Measurements from ENCODE around the gene APRT. TPM values are rescaled to one million over a fixed set of nuclear protein-coding genes. Genes with fewer than 3 reads are reported as not detected.

APRT gene
- total RNA-seq, 2 donors from 2014 or later, result 200 to 230 TPM

GRCh38 chr16:88767546-88768070 is 44.1 kb downstream of the APRT start:
- H3K4me1 Mint-ChIP-seq, result peaks cover 25% of the 10 kb centered on the region
- H3K36me3 Mint-ChIP-seq (ENCODE audit: low read depth), result no peaks in the 10 kb centered on the region
- H3K9me3 ChIP-seq (ENCODE audit: control insufficient read depth, low read length), result no peaks in the 10 kb centered on the region
- H3K9me3 Mint-ChIP-seq, result no peaks in the 10 kb centered on the region
- H3K27me3 Mint-ChIP-seq (ENCODE audit: insufficient read depth), result peaks cover 2% of the 10 kb centered on the region
- 86 to 90% methylated on average over 4 to 12 of the region's 12 CpGs for WGBS, 2 experiments (ENCODE audit: insufficient coverage in 1 of 2, insufficient read length in 1 of 2)
- no peaks in the 10 kb centered on the region for H3K36me3 ChIP-seq (ENCODE audit: control insufficient read depth, insufficient read depth, low read length)
- no peak for TF ChIP-seq CTCF (conservative IDR thresholded peaks at IDR 0.05)
- no peak overlapping the region for H3K4me3 ChIP-seq (ENCODE audit: low read length)
- H3K27ac ChIP-seq (ENCODE audit: low read depth, low read length), result no peak overlapping the region
- peak overlapping the region; percentile 26 for H3K27ac Mint-ChIP-seq
- no peaks in the 10 kb centered on the region for H3K27me3 ChIP-seq (ENCODE audit: control insufficient read depth, insufficient read depth, low read length, poor library complexity, severe bottlenecking)
- H3K9ac ChIP-seq (ENCODE audit: extremely low read depth, low read length, poor library complexity, severe bottlenecking), result no peak overlapping the region
- DNase-seq, result no peak
- H3K4me3 Mint-ChIP-seq, result no peak overlapping the region
- peaks cover 35% of the 10 kb centered on the region for H3K4me1 ChIP-seq (ENCODE audit: control insufficient read depth, insufficient read depth, low read length)

GRCh38 chr16:88766975-88767374 is 44.8 kb downstream of the APRT start:
- no peaks in the 10 kb centered on the region for H3K36me3 Mint-ChIP-seq (ENCODE audit: low read depth)
- 93 to 94% methylated on average over 7 to 11 of the region's 11 CpGs for WGBS, 2 experiments (ENCODE audit: insufficient coverage in 1 of 2, insufficient read length in 1 of 2)
- H3K9me3 Mint-ChIP-seq, result no peaks in the 10 kb centered on the region
- H3K27ac ChIP-seq (ENCODE audit: low read depth, low read length), result no peak overlapping the region
- no peak overlapping the region for H3K27ac Mint-ChIP-seq
- no peaks in the 10 kb centered on the region for H3K27me3 ChIP-seq (ENCODE audit: control insufficient read depth, insufficient read depth, low read length, poor library complexity, severe bottlenecking)
- no peak for DNase-seq
- H3K36me3 ChIP-seq (ENCODE audit: control insufficient read depth, insufficient read depth, low read length), result no peaks in the 10 kb centered on the region
- H3K4me1 ChIP-seq (ENCODE audit: control insufficient read depth, insufficient read depth, low read length), result peaks cover 38% of the 10 kb centered on the region
- H3K27me3 Mint-ChIP-seq (ENCODE audit: insufficient read depth), result peaks cover 2% of the 10 kb centered on the region
- no peak overlapping the region for H3K4me3 ChIP-seq (ENCODE audit: low read length)
- no peak overlapping the region for H3K9ac ChIP-seq (ENCODE audit: extremely low read depth, low read length, poor library complexity, severe bottlenecking)
- no peak overlapping the region for H3K4me3 Mint-ChIP-seq
- no peak for TF ChIP-seq CTCF (conservative IDR thresholded peaks at IDR 0.05)
- H3K9me3 ChIP-seq (ENCODE audit: control insufficient read depth, low read length), result no peaks in the 10 kb centered on the region
- H3K4me1 Mint-ChIP-seq, result peaks cover 25% of the 10 kb centered on the region

- Mint-ChIP-seq H3K27me3 (ENCODE audit: insufficient read depth) (no peaks in the 10 kb centered on the region), H3K36me3 (ENCODE audit: low read depth) (no peaks in the 10 kb centered on the region), H3K27ac (no peak overlapping the region), H3K4me3 (no peak overlapping the region), H3K4me1 (peaks cover 19% of the 10 kb centered on the region), H3K9me3 (no peaks in the 10 kb centered on the region)
- Histone ChIP-seq H3K36me3 (ENCODE audit: control insufficient read depth, insufficient read depth, low read length) (no peaks in the 10 kb centered on the region), H3K4me1 (ENCODE audit: control insufficient read depth, insufficient read depth, low read length) (peaks cover 22% of the 10 kb centered on the region), H3K4me3 (ENCODE audit: low read length) (no peak overlapping the region), H3K27me3 (ENCODE audit: control insufficient read depth, insufficient read depth, low read length, poor library complexity, severe bottlenecking) (no peaks in the 10 kb centered on the region), H3K27ac (ENCODE audit: low read depth, low read length) (no peak overlapping the region), H3K9ac (ENCODE audit: extremely low read depth, low read length, poor library complexity, severe bottlenecking) (no peak overlapping the region), H3K9me3 (ENCODE audit: control insufficient read depth, low read length) (no peaks in the 10 kb centered on the region)
- no peak for TF ChIP-seq CTCF (conservative IDR thresholded peaks at IDR 0.05)
- 87 to 98% methylated on average over 6 to 9 of the region's 9 CpGs for WGBS, 2 experiments (ENCODE audit: insufficient coverage in 1 of 2, insufficient read length in 1 of 2)
- DNase-seq, result peak; percentile 62
Observed at GRCh38 chr16:88764913-88765349, 46.8 kb downstream of the APRT start.

All from endodermal cell (in vitro differentiated cells).